Stimulated activated naive CD8-positive, alpha-beta T cell treated with anti-CD3 and anti-CD28 coated beads, Interleukin-15, amount 100 ng/mL, for 72 hours (primary cell): ENCODE data around the gene DNPH1.

ENCODE experiments used
- ATAC-seq: fragments of 150-1000 bp; cut with Tn5 transposase; 2 replicates; pipeline ENCODE4 v1.10.0; 2021; ENCODE audit warnings: mild to moderate bottlenecking, moderate library complexity
- DNase-seq, 2 donors: peaks; one replicate each; pipeline ENCODE4 v3.0.0; 2021 to 2022
- H3K27ac Mint-ChIP-seq, 2 donors: one replicate each; pipeline ENCODE4 v1.8.0; 2022; ENCODE audit warnings: mild to moderate bottlenecking in 2 of 2, mixed read lengths in 2 of 2, moderate library complexity in 2 of 2
- H3K27me3 Mint-ChIP-seq: one replicate; pipeline ENCODE4 v1.8.0; 2022; ENCODE audit warnings: mixed read lengths
- H3K4me1 Mint-ChIP-seq: one replicate; pipeline ENCODE4 v1.8.0; 2022; ENCODE audit warnings: mild to moderate bottlenecking, mixed read lengths
- H3K4me3 Mint-ChIP-seq, 2 donors: one replicate each; pipeline ENCODE4 v1.8.0; 2022; ENCODE audit warnings: mild to moderate bottlenecking in 2 of 2, mixed read lengths in 2 of 2, moderate library complexity in 1 of 2
- H3K9me3 Mint-ChIP-seq, 2 donors: one replicate each; pipeline ENCODE4 v1.8.0; 2022; ENCODE audit warnings: mixed read lengths in 2 of 2

DNPH1 gene

GRCh38 chr6:43268782-43269272, 39.5 kb upstream of the DNPH1 start:
- Mint-ChIP-seq H3K4me1 (peaks cover 21% of the 10 kb centered on the region), H3K27ac (no peak overlapping the region), H3K4me3 (peak overlapping the region; percentile 63 to 76), H3K27me3 (peaks cover 53% of the 10 kb centered on the region), H3K9me3 (no peaks in the 10 kb centered on the region)
- ATAC-seq, result no peak
- no peak for DNase-seq

GRCh38 chr6:43268355-43268700, 39.0 kb upstream of the DNPH1 start:
- ATAC-seq (no peak), DNase-seq (no peak)
- H3K27ac Mint-ChIP-seq, result no peak overlapping the region
- H3K4me3 Mint-ChIP-seq, result no peak overlapping the region
- H3K27me3 Mint-ChIP-seq, result peaks cover 48% of the 10 kb centered on the region
- H3K9me3 Mint-ChIP-seq, result no peaks in the 10 kb centered on the region
- H3K4me1 Mint-ChIP-seq, result peaks cover 25% of the 10 kb centered on the region

GRCh38 chr6:43267619-43268354, 38.5 kb upstream of the DNPH1 start:
- Mint-ChIP-seq H3K4me3 (no peak overlapping the region), H3K9me3 (no peaks in the 10 kb centered on the region), H3K4me1 (peaks cover 27% of the 10 kb centered on the region), H3K27ac (no peak overlapping the region), H3K27me3 (peaks cover 43% of the 10 kb centered on the region)
- no peak for ATAC-seq
- no peak for DNase-seq

- Mint-ChIP-seq H3K4me1 (peaks cover 27% of the 10 kb centered on the region), H3K27ac (no peak overlapping the region), H3K27me3 (peaks cover 25% of the 10 kb centered on the region), H3K9me3 (no peaks in the 10 kb centered on the region), H3K4me3 (no peak overlapping the region)
- DNase-seq (no peak), ATAC-seq (no peak)
Observed at GRCh38 chr6:43265564-43265963, 36.3 kb upstream of the DNPH1 start.

GRCh38 chr6:43264599-43265145, 35.4 kb upstream of the DNPH1 start:
- peaks cover 16% of the 10 kb centered on the region for H3K27me3 Mint-ChIP-seq
- no peaks in the 10 kb centered on the region for H3K9me3 Mint-ChIP-seq
- ATAC-seq (no peak), DNase-seq (no peak)
- no peak overlapping the region for H3K4me3 Mint-ChIP-seq
- peaks cover 18% of the 10 kb centered on the region for H3K4me1 Mint-ChIP-seq
- H3K27ac Mint-ChIP-seq, result no peak overlapping the region

GRCh38 chr6:43263314-43264178, 34.3 kb upstream of the DNPH1 start:
- H3K9me3 Mint-ChIP-seq, result no peaks in the 10 kb centered on the region
- H3K27me3 Mint-ChIP-seq, result peaks cover 5% of the 10 kb centered on the region
- peak; percentile 68 to 76 for DNase-seq
- peaks cover 7% of the 10 kb centered on the region for H3K4me1 Mint-ChIP-seq
- peak; percentile 93 for ATAC-seq
- peak overlapping the region in 1 of 2 donors; percentile 30 for H3K27ac Mint-ChIP-seq
- no peak overlapping the region for H3K4me3 Mint-ChIP-seq

- no peak for DNase-seq
- peak; percentile 8 for ATAC-seq
- Mint-ChIP-seq H3K4me3 (no peak overlapping the region), H3K9me3 (no peaks in the 10 kb centered on the region), H3K27ac (no peak overlapping the region), H3K4me1 (peaks cover 10% of the 10 kb centered on the region), H3K27me3 (no peaks in the 10 kb centered on the region)
Observed at GRCh38 chr6:43262780-43263313, 33.6 kb upstream of the DNPH1 start.

GRCh38 chr6:43262000-43262779, 32.9 kb upstream of the DNPH1 start:
- ATAC-seq (no peak), DNase-seq (no peak)
- no peak overlapping the region for H3K4me3 Mint-ChIP-seq
- H3K27ac Mint-ChIP-seq, result peak overlapping the region in 1 of 2 donors; percentile 65
- no peaks in the 10 kb centered on the region for H3K9me3 Mint-ChIP-seq
- H3K27me3 Mint-ChIP-seq, result peaks cover 4% of the 10 kb centered on the region
- peaks cover 17% of the 10 kb centered on the region for H3K4me1 Mint-ChIP-seq

GRCh38 chr6:43261198-43261597, 31.9 kb upstream of the DNPH1 start:
- H3K27me3 Mint-ChIP-seq, result peaks cover 9% of the 10 kb centered on the region
- H3K4me1 Mint-ChIP-seq, result peaks cover 22% of the 10 kb centered on the region
- no peak overlapping the region for H3K4me3 Mint-ChIP-seq
- ATAC-seq (no peak), DNase-seq (no peak)
- no peaks in the 10 kb centered on the region for H3K9me3 Mint-ChIP-seq
- H3K27ac Mint-ChIP-seq, result no peak overlapping the region

- no peak for DNase-seq
- Mint-ChIP-seq H3K27me3 (peaks cover 9% of the 10 kb centered on the region), H3K4me3 (no peak overlapping the region), H3K9me3 (no peaks in the 10 kb centered on the region), H3K4me1 (peaks cover 22% of the 10 kb centered on the region), H3K27ac (no peak overlapping the region)
- no peak for ATAC-seq
Observed at GRCh38 chr6:43260791-43261190, 31.5 kb upstream of the DNPH1 start.

- H3K4me1 Mint-ChIP-seq, result peaks cover 30% of the 10 kb centered on the region
- H3K27ac Mint-ChIP-seq, result no peak overlapping the region
- H3K27me3 Mint-ChIP-seq, result peaks cover 15% of the 10 kb centered on the region
- DNase-seq, result no peak
- no peak for ATAC-seq
- no peaks in the 10 kb centered on the region for H3K9me3 Mint-ChIP-seq
- no peak overlapping the region for H3K4me3 Mint-ChIP-seq
Observed at GRCh38 chr6:43258807-43259686, 29.8 kb upstream of the DNPH1 start.

GRCh38 chr6:43258180-43258579, 28.9 kb upstream of the DNPH1 start:
- Mint-ChIP-seq H3K27ac (peak overlapping the region in 1 of 2 donors; percentile 45), H3K9me3 (no peaks in the 10 kb centered on the region), H3K4me1 (peaks cover 26% of the 10 kb centered on the region), H3K27me3 (peaks cover 16% of the 10 kb centered on the region), H3K4me3 (no peak overlapping the region)
- ATAC-seq (no peak), DNase-seq (no peak)

GRCh38 chr6:43257367-43258145, 28.3 kb upstream of the DNPH1 start:
- ATAC-seq (peak; percentile 42), DNase-seq (no peak)
- H3K4me1 Mint-ChIP-seq, result peaks cover 26% of the 10 kb centered on the region
- H3K4me3 Mint-ChIP-seq, result peak overlapping the region in 1 of 2 donors; percentile 21
- H3K27ac Mint-ChIP-seq, result peak overlapping the region in 1 of 2 donors; percentile 38
- no peaks in the 10 kb centered on the region for H3K9me3 Mint-ChIP-seq
- H3K27me3 Mint-ChIP-seq, result peaks cover 22% of the 10 kb centered on the region
